Neural progenitor cell (in vitro differentiated cells): ENCODE results near the gene COQ9. TPM values are rescaled to one million over a fixed set of nuclear protein-coding genes. Genes with fewer than 3 reads are reported as not detected.
A peak's percentile ranks its signal among the peaks of the same experiment; 100 is the strongest.

ENCODE experiments used
- DNase-seq: peaks from one replicate; pipeline ENCODE4 v3.0.0-alpha.2; 2016; ENCODE audit warnings: low spot score
- H2AFZ ChIP-seq: fragments of 200-600 bp; sonication (generic); replicated peaks from 2 replicates; pipeline ENCODE4 v1.6.1; 2016; ENCODE audit warnings: antibody characterized with exemption
- H3F3A ChIP-seq: fragments of 200-600 bp; sonication (generic); 2 replicates; pipeline ENCODE4 v1.6.1; 2016; ENCODE audit warnings: antibody characterized with exemption, low read depth
- H3K27ac ChIP-seq: fragments of 200-600 bp; sonication (generic); 2 replicates; pipeline ENCODE4 v1.5.1; 2016; ENCODE audit warnings: mild to moderate bottlenecking
- H3K27me3 ChIP-seq: fragments of 200-600 bp; sonication (generic); 2 replicates; pipeline ENCODE4 v1.6.1; 2016; ENCODE audit warnings: mild to moderate bottlenecking, moderate library complexity
- H3K36me3 ChIP-seq: fragments of 200-600 bp; sonication (generic); 2 replicates; pipeline ENCODE4 v1.5.1; 2016
- H3K4me1 ChIP-seq: fragments of 200-600 bp; sonication (generic); 2 replicates; pipeline ENCODE4 v1.6.1; 2016; ENCODE audit warnings: mixed run types
- H3K4me2 ChIP-seq: fragments of 200-600 bp; sonication (generic); 2 replicates; pipeline ENCODE4 v1.6.1; 2016
- H3K4me3 ChIP-seq: fragments of 200-600 bp; sonication (generic); 2 replicates; pipeline ENCODE4 v1.5.1; 2016
- H3K79me2 ChIP-seq: fragments of 200-600 bp; sonication (generic); 2 replicates; pipeline ENCODE4 v1.6.1; 2016; ENCODE audit warnings: low read depth
- H3K9ac ChIP-seq: fragments of 200-600 bp; sonication (generic); 2 replicates; pipeline ENCODE4 v1.6.1; 2016
- H3K9me3 ChIP-seq: fragments of 200-600 bp; sonication (generic); 2 replicates; pipeline ENCODE4 v1.5.1; 2016; ENCODE audit warnings: low read depth
- H4K20me1 ChIP-seq: fragments of 200-600 bp; sonication (generic); 2 replicates; pipeline ENCODE4 v1.6.1; 2016; ENCODE audit warnings: low read depth
- H3K27ac Mint-ChIP-seq: 3 replicates; pipeline ENCODE4 v1.8.0; 2021; ENCODE audit warnings: mixed read lengths
- H3K27me3 Mint-ChIP-seq: 2 replicates; pipeline ENCODE4 v1.8.0; 2022; ENCODE audit warnings: low read depth, mild to moderate bottlenecking, inconsistent platforms, moderate library complexity, mixed read lengths; ENCODE audit not compliant: insufficient read depth
- H3K36me3 Mint-ChIP-seq: 3 replicates; pipeline ENCODE4 v1.8.0; 2021; ENCODE audit warnings: mixed read lengths
- H3K4me1 Mint-ChIP-seq: 3 replicates; pipeline ENCODE4 v1.8.0; 2021; ENCODE audit warnings: mixed read lengths
- H3K4me3 Mint-ChIP-seq: 3 replicates; pipeline ENCODE4 v1.8.0; 2021; ENCODE audit warnings: mild to moderate bottlenecking, moderate library complexity, mixed read lengths
- H3K9me3 Mint-ChIP-seq: 3 replicates; pipeline ENCODE4 v1.8.0; 2020; ENCODE audit warnings: mixed read lengths
- CTCF ChIP-seq: fragments of 200-600 bp; sonication (generic); IDR thresholded peaks from 2 replicates; pipeline ENCODE4 v1.5.1; 2017; ENCODE audit warnings: antibody characterized with exemption, mild to moderate bottlenecking
- EZH2 ChIP-seq: fragments of 200-600 bp; sonication (generic); IDR thresholded peaks from 2 replicates; pipeline ENCODE4 v1.6.1; 2017; ENCODE audit warnings: antibody characterized with exemption, mild to moderate bottlenecking, moderate library complexity
- EZH2phosphoT487 ChIP-seq: fragments of 200-600 bp; sonication (generic); IDR thresholded peaks from 2 replicates; pipeline ENCODE4 v1.6.1; 2017; ENCODE audit warnings: antibody characterized with exemption
- total RNA-seq: library from RNA; depleted of rRNA; stranded (reverse); fragments of >200 nt; gene quantifications from 2 replicates; pipeline ENCODE4 v1.2.3, GENCODE V29; 2015; ENCODE audit warnings: low replicate concordance

The COQ9 gene
- total RNA-seq, 1 donor from 2014 or later: 20.3 TPM

DNA sequence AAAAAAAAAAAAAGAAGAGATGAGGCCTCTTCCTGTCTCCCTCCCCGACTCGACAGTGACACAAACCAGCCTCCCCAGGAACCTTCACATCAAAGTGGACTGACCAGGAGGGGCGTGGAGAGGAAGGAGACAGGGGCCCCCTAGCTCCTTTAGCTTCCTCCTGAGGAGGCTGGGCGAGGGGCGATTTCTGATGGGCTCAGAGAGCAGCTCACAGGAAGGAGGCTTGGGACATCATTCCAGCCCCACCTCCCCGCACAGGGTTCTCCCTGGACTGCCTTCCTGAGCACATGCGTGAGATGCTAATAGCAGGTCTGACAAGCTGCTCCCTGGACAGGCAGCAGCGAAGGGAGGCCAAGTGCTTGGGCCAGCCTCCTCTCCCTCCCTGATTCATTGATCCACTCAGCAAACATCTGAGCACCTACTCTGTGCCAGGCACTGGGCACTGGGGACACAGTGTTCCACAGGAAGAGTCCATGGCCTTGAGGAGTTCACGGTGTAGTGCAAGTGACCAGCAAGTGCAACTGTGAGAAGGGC, 53.4 kb downstream of the COQ9 start:
- Mint-ChIP-seq H3K27ac (no peak overlapping the region), H3K4me3 (no peak overlapping the region), H3K9me3 (no peaks in the 10 kb centered on the region), H3K36me3 (no peaks in the 10 kb centered on the region), H3K27me3 (peaks cover 13% of the 10 kb centered on the region), H3K4me1 (peaks cover 10% of the 10 kb centered on the region)
- no peak overlapping the region for H3K4me2 ChIP-seq
- no peak for DNase-seq
- H3F3A ChIP-seq: no peaks in the 10 kb centered on the region
- H3K9ac ChIP-seq: no peak overlapping the region
- no peak overlapping the region for H3K4me3 ChIP-seq
- H2AFZ ChIP-seq: no peak overlapping the region
- H3K27me3 ChIP-seq: no peaks in the 10 kb centered on the region
- no peak overlapping the region for H3K27ac ChIP-seq
- H3K4me1 ChIP-seq: no peaks in the 10 kb centered on the region
- no peaks in the 10 kb centered on the region for H3K79me2 ChIP-seq
- no peaks in the 10 kb centered on the region for H4K20me1 ChIP-seq
- H3K36me3 ChIP-seq: no peaks in the 10 kb centered on the region
- H3K9me3 ChIP-seq: no peaks in the 10 kb centered on the region
- TF ChIP-seq EZH2phosphoT487 (no peak), EZH2 (no peak), CTCF (no peak)

- H3K36me3 Mint-ChIP-seq: no peaks in the 10 kb centered on the region
- Histone ChIP-seq H3K27ac (no peak overlapping the region), H3F3A (no peaks in the 10 kb centered on the region), H3K4me3 (no peak overlapping the region), H3K4me1 (no peaks in the 10 kb centered on the region), H3K36me3 (no peaks in the 10 kb centered on the region), H3K9ac (no peak overlapping the region), H4K20me1 (no peaks in the 10 kb centered on the region), H3K79me2 (no peaks in the 10 kb centered on the region), H3K27me3 (no peaks in the 10 kb centered on the region), H3K9me3 (no peaks in the 10 kb centered on the region), H2AFZ (no peak overlapping the region), H3K4me2 (no peak overlapping the region)
- TF ChIP-seq CTCF: no peak
- no peak for TF ChIP-seq EZH2
- TF ChIP-seq EZH2phosphoT487: no peak
- H3K9me3 Mint-ChIP-seq: no peaks in the 10 kb centered on the region
- no peak overlapping the region for H3K4me3 Mint-ChIP-seq
- no peak for DNase-seq
- no peak overlapping the region for H3K27ac Mint-ChIP-seq
- H3K27me3 Mint-ChIP-seq: peaks cover 18% of the 10 kb centered on the region
- H3K4me1 Mint-ChIP-seq: peaks cover 12% of the 10 kb centered on the region
Measured at GRCh38 chr16:57501492-57501891, 54.2 kb downstream of the COQ9 start.

DNA sequence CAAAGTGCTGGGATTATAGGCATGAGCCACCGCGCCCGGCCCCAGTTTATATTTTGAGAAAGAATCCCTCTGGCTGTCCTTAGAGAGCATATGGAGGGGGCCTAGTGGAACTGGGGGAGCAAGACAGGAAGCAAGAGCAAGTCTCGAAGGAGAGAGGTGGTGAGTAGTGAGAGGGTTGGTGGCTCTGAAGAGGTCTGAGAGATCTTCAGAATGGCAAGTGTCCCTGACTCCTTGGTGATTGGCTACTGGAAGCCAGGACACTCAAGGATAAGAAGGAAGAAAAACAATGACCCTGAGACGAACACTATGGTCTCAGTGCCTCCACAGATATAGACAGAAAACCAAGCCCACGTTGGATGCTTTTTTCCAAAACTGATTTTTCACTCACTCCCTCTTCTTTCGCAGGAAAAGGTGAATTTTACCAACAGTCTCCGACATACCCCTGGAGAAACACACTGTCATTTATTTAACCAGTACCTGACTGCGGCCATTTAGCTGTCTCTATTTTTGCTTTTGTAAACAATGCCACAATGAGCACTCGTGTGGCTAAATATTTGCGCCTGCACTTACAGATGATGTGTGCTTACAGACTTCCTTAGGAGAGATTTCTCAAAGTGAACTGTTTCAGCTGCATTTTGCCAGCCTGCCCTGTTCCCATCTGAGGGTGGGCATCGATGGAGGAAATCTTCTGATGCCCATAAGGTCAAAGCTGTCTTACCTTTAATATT, 54.9 kb downstream of the COQ9 start:
- H3K79me2 ChIP-seq: no peaks in the 10 kb centered on the region
- H3F3A ChIP-seq: no peaks in the 10 kb centered on the region
- Mint-ChIP-seq H3K27ac (peak overlapping the region; percentile 43), H3K27me3 (peaks cover 18% of the 10 kb centered on the region), H3K4me1 (peaks cover 17% of the 10 kb centered on the region), H3K36me3 (no peaks in the 10 kb centered on the region), H3K9me3 (no peaks in the 10 kb centered on the region), H3K4me3 (no peak overlapping the region)
- H3K4me1 ChIP-seq: peaks cover 1% of the 10 kb centered on the region
- no peaks in the 10 kb centered on the region for H3K27me3 ChIP-seq
- H3K9ac ChIP-seq: no peak overlapping the region
- H3K27ac ChIP-seq: no peak overlapping the region
- no peak overlapping the region for H3K4me3 ChIP-seq
- H3K9me3 ChIP-seq: no peaks in the 10 kb centered on the region
- H2AFZ ChIP-seq: no peak overlapping the region
- no peak for TF ChIP-seq EZH2phosphoT487
- TF ChIP-seq EZH2: no peak
- no peak for TF ChIP-seq CTCF
- DNase-seq: no peak
- no peak overlapping the region for H3K4me2 ChIP-seq
- no peaks in the 10 kb centered on the region for H3K36me3 ChIP-seq
- no peaks in the 10 kb centered on the region for H4K20me1 ChIP-seq
